ENCODE measurements around the gene ABCC6.
"Not testable (repeated sequence)": the region's sequence is repeated elsewhere in the genome, so short reads cannot be mapped to it uniquely, and the experiment has no call there.

Gene ABCC6
- long read RNA-seq, partial matches to known transcripts, result 0 of 1 reads
- long read RNA-seq, other reads (novel, unspliced or antisense), result 1 of 1 reads

GRCh38 chr16:16222850-16223661 lies at the start of gene ABCC6:
Gene ABCC6, minus strand, starts transcription at chr16:16223494. Its CDS starts 60 bp downstream, at chr16:16223434.
- not testable (repeated sequence) for H3K27ac ChIP-seq (replicated peaks); DNase-seq (ENCODE audit: low read depth in 1 of 2, low spot score in 1 of 2); H3K27me3 ChIP-seq (ENCODE audit: insufficient read depth, poor library complexity, severe bottlenecking); H3K4me3 ChIP-seq (replicated peaks; ENCODE audit: insufficient read depth, low read length)

GRCh38 chr16:16272573-16273221 lies 49.4 kb upstream of the ABCC6 start:
- H3K4me3 ChIP-seq (replicated peaks; ENCODE audit: insufficient read depth, low read length); DNase-seq (ENCODE audit: low read depth in 1 of 2, low spot score in 1 of 2); H3K27me3 ChIP-seq (ENCODE audit: insufficient read depth, poor library complexity, severe bottlenecking); H3K27ac ChIP-seq (replicated peaks): not testable (repeated sequence)

- not testable (repeated sequence) for DNase-seq (ENCODE audit: low read depth in 1 of 2, low spot score in 1 of 2); H3K4me3 ChIP-seq (replicated peaks; ENCODE audit: insufficient read depth, low read length); H3K27ac ChIP-seq (replicated peaks); H3K27me3 ChIP-seq (ENCODE audit: insufficient read depth, poor library complexity, severe bottlenecking)
Measured at GRCh38 chr16:16271658-16272057, 48.4 kb upstream of the ABCC6 start.

GRCh38 chr16:16268185-16268808 lies 45.0 kb upstream of the ABCC6 start:
- not testable (repeated sequence) for H3K27me3 ChIP-seq (ENCODE audit: insufficient read depth, poor library complexity, severe bottlenecking); DNase-seq (ENCODE audit: low read depth in 1 of 2, low spot score in 1 of 2); H3K27ac ChIP-seq (replicated peaks); H3K4me3 ChIP-seq (replicated peaks; ENCODE audit: insufficient read depth, low read length)

- not testable (repeated sequence) for H3K4me3 ChIP-seq (replicated peaks; ENCODE audit: insufficient read depth, low read length); H3K27me3 ChIP-seq (ENCODE audit: insufficient read depth, poor library complexity, severe bottlenecking); DNase-seq (ENCODE audit: low read depth in 1 of 2, low spot score in 1 of 2); H3K27ac ChIP-seq (replicated peaks)
Measured at GRCh38 chr16:16267708-16268107, 44.4 kb upstream of the ABCC6 start.

GRCh38 chr16:16265044-16265443 lies 41.8 kb upstream of the ABCC6 start:
- not testable (repeated sequence) for DNase-seq (ENCODE audit: low read depth in 1 of 2, low spot score in 1 of 2); H3K4me3 ChIP-seq (replicated peaks; ENCODE audit: insufficient read depth, low read length)

GRCh38 chr16:16263947-16264346 lies 40.7 kb upstream of the ABCC6 start:
- not testable (repeated sequence) for H3K27me3 ChIP-seq (ENCODE audit: insufficient read depth, poor library complexity, severe bottlenecking); H3K4me3 ChIP-seq (replicated peaks; ENCODE audit: insufficient read depth, low read length); DNase-seq (ENCODE audit: low read depth in 1 of 2, low spot score in 1 of 2); H3K27ac ChIP-seq (replicated peaks)

More at GRCh38 chr16:16265044-16265443, 41.8 kb upstream of the ABCC6 start:
- not testable (repeated sequence) for H3K27me3 ChIP-seq (ENCODE audit: insufficient read depth, poor library complexity, severe bottlenecking); H3K27ac ChIP-seq (replicated peaks)

- not testable (repeated sequence) for DNase-seq (ENCODE audit: low read depth in 1 of 2, low spot score in 1 of 2); H3K27me3 ChIP-seq (ENCODE audit: insufficient read depth, poor library complexity, severe bottlenecking); H3K27ac ChIP-seq (replicated peaks); H3K4me3 ChIP-seq (replicated peaks; ENCODE audit: insufficient read depth, low read length)
Measured at GRCh38 chr16:16262954-16263555, 39.8 kb upstream of the ABCC6 start.

- not testable (repeated sequence) for H3K27ac ChIP-seq (replicated peaks); H3K4me3 ChIP-seq (replicated peaks; ENCODE audit: insufficient read depth, low read length); H3K27me3 ChIP-seq (ENCODE audit: insufficient read depth, poor library complexity, severe bottlenecking); DNase-seq (ENCODE audit: low read depth in 1 of 2, low spot score in 1 of 2)
Measured at GRCh38 chr16:16259971-16260370, 36.7 kb upstream of the ABCC6 start.

GRCh38 chr16:16258822-16259221 lies 35.5 kb upstream of the ABCC6 start:
- H3K27me3 ChIP-seq (ENCODE audit: insufficient read depth, poor library complexity, severe bottlenecking); H3K4me3 ChIP-seq (replicated peaks; ENCODE audit: insufficient read depth, low read length); DNase-seq (ENCODE audit: low read depth in 1 of 2, low spot score in 1 of 2); H3K27ac ChIP-seq (replicated peaks): not testable (repeated sequence)

GRCh38 chr16:16257301-16257923 lies 34.1 kb upstream of the ABCC6 start:
- not testable (repeated sequence) for H3K4me3 ChIP-seq (replicated peaks; ENCODE audit: insufficient read depth, low read length); H3K27me3 ChIP-seq (ENCODE audit: insufficient read depth, poor library complexity, severe bottlenecking); DNase-seq (ENCODE audit: low read depth in 1 of 2, low spot score in 1 of 2); H3K27ac ChIP-seq (replicated peaks)

- H3K4me3 ChIP-seq (replicated peaks; ENCODE audit: insufficient read depth, low read length); H3K27me3 ChIP-seq (ENCODE audit: insufficient read depth, poor library complexity, severe bottlenecking); H3K27ac ChIP-seq (replicated peaks); DNase-seq (ENCODE audit: low read depth in 1 of 2, low spot score in 1 of 2): not testable (repeated sequence)
Measured at GRCh38 chr16:16252377-16252776, 29.1 kb upstream of the ABCC6 start.

GRCh38 chr16:16249621-16250330 lies 26.5 kb upstream of the ABCC6 start:
- H3K27me3 ChIP-seq (ENCODE audit: insufficient read depth, poor library complexity, severe bottlenecking); H3K27ac ChIP-seq (replicated peaks); H3K4me3 ChIP-seq (replicated peaks; ENCODE audit: insufficient read depth, low read length): not testable (repeated sequence)
- peak in 1 of 2 experiments; percentile 4 for DNase-seq (ENCODE audit: low read depth in 1 of 2, low spot score in 1 of 2)
